ENCODE data around the gene C2orf81. TPM values are rescaled to one million over a fixed set of nuclear protein-coding genes. Genes with fewer than 3 reads are reported as not detected.
"Not testable (repeated sequence)": the region's sequence is repeated elsewhere in the genome, so short reads cannot be mapped to it uniquely, and the experiment has no call there.

C2orf81 gene
- total RNA-seq (1 to 10 TPM in 5 of 10 donors, under 1 TPM in 5; 0.52 to 1.7 (median 0.99) TPM), polyA plus RNA-seq (1 to 10 TPM; 1.2 to 1.3 TPM)
- long read RNA-seq, donor 1, result 0 reads
- long read RNA-seq, donor 2, partial matches to known transcripts, result 0 of 1 reads
- long read RNA-seq, donor 2, other reads (novel, unspliced or antisense), result 0 of 1 reads
- long read RNA-seq, donor 3, partial matches to known transcripts, result 0 of 1 reads
- long read RNA-seq, donor 3, other reads (novel, unspliced or antisense), result 0 of 1 reads

DNA sequence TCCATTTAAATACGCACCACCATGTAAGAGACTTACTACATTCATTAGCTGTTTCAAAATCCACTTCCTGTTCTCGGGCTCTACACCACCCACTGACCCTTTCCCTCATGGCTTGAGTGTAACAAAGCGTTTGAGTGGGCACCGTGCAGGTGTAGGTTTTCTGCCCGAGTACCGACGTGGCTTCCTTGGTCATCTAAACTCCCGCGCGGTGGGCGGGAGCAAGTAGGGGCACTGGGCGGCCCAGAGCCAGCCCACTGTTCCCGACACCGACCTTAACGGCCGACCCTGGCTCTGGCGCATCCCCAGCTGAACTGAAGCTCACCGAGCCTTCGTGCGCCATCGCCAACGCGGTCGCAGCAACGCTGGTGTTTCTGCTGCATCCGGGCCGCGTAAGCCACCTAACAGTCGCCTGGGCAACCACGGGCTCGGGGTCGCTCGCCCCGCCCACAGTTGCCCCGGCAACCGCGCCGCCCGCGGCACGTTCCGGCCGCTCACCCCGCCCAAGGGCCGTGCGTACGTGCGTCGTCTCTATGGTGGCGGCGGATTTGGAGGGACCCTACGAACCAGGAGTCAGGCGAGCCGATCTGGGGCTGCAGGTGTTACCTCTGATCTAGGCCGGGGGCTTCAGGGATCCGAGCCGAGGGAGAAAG is at the start of gene C2orf81, which contains the start of gene WDR54:
TSS of gene C2orf81 (minus strand) at position 399 of the 650 bp plus-strand sequence. CDS start at position 340, 59 bp downstream.
TSS of gene WDR54 (plus strand) at position 510 of the 650 bp plus-strand sequence. CDS start 424 bp downstream, outside the sequence.
- Histone ChIP-seq H3K36me3 (peaks cover 0 to 20% (median 7%) of the 10 kb centered on the region in 9 donors), H3K4me3 (peak within 1 kb of the TSS; percentile 34 to 93 (median 68)), H3K4me1 (peaks cover 3 to 37% (median 27%) of the 10 kb centered on the region in 9 donors), H3K27ac (peak within 1 kb of the TSS in 9 of 10 donors; percentile 17 to 86 (median 55)), H3K9me3 (no peaks in the 10 kb centered on the region), H3K27me3 (peaks cover 0 to 5% (median 0%) of the 10 kb centered on the region in 7 donors)
- WGBS, 2 donors, result 0 to 1% methylated on average over 53 to 57 of the region's 57 CpGs
- peak; percentile 85 to 88 for DNase-seq
- no peak for TF ChIP-seq CTCF (IDR thresholded peaks at IDR 0.05)
- ATAC-seq, result peak; percentile 88 to 95 (median 90)
- intact Hi-C loops (cut with DNase I), result loop anchor here in 1 of 10 donors (2.0 kb wide), 1 partner anchor 17 kb away; no protein-coding TSS in a partner anchor

GRCh38 chr2:74470742-74471141 is 49.3 kb upstream of the C2orf81 start:
- H3K4me1 ChIP-seq, result peaks cover 5 to 41% (median 29%) of the 10 kb centered on the region in 9 donors
- H3K4me3 ChIP-seq, H3K27me3 ChIP-seq, ATAC-seq, H3K9me3 ChIP-seq, DNase-seq: not testable (repeated sequence)
- WGBS, 2 donors, result 95% methylated on average over 12 of the region's 12 CpGs
- peak overlapping the region in 1 of 10 donors; percentile 93 for H3K27ac ChIP-seq
- intact Hi-C loops (cut with DNase I), result loop anchor here in 1 of 10 donors (5.0 kb wide), 1 partner anchor 53 kb away; no protein-coding TSS in a partner anchor
- H3K36me3 ChIP-seq, result peaks cover 0 to 30% (median 13%) of the 10 kb centered on the region in 9 donors

DNA sequence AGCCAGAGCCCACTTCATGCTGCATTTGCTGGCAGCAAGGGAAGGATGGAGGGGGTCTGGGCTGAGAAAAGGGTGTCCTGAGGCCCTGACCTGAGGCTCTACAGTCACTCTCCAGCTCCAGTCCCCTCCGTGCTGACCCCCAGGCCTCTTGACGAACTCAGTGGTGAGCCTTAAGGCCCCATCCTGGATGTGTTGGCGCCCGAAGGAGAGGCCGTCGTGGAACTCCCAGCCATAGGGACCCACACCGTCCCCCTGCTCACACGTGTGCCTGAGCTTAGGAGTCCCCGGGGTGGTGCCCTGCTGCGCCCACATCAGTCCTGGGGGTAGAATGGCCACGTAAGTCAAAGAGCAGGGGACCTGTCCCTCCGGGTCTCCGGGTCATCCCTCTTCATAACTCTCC is 43.0 kb upstream of the C2orf81 start:
- Histone ChIP-seq H3K4me3 (peak overlapping the region; percentile 74 to 98 (median 92)), H3K27me3 (no peaks in the 10 kb centered on the region), H3K4me1 (peaks cover 0 to 27% (median 19%) of the 10 kb centered on the region in 9 donors), H3K9me3 (no peaks in the 10 kb centered on the region), H3K27ac (peak overlapping the region in 9 of 10 donors; percentile 82 to 92 (median 89)), H3K36me3 (peaks cover 0 to 29% (median 6%) of the 10 kb centered on the region in 9 donors)
- WGBS, 2 donors, result 6 to 7% methylated on average over 13 of the region's 13 CpGs
- no peak for TF ChIP-seq CTCF (IDR thresholded peaks at IDR 0.05)
- DNase-seq (no peak), ATAC-seq (peak in 4 of 8 donors; percentile 1 to 18 (median 8))
- intact Hi-C loops (cut with DNase I), result no loop called here

DNA sequence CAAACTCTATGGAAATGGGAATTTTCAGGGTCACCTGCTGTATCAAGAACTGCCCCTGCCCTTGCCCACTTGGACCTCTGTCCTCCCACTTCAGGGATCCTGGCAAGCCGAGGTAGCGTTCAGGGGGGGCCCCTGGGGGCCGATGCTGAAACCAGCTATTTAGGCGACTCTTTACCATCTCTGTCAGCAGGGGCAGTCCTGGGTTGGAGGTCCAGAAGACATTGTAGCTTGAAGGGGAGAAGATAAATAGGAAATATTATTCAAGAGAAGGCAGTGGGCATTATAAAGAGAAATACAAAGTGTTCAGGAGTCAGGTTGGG is 41.3 kb upstream of the C2orf81 start:
- H3K9me3 ChIP-seq, result no peaks in the 10 kb centered on the region
- peaks cover 2 to 34% (median 28%) of the 10 kb centered on the region in 9 donors for H3K4me1 ChIP-seq
- WGBS, 2 donors, result 87 to 88% methylated on average over 4 of the region's 4 CpGs
- ATAC-seq (no peak), DNase-seq (no peak)
- no peak overlapping the region for H3K4me3 ChIP-seq
- no peak for TF ChIP-seq CTCF (IDR thresholded peaks at IDR 0.05)
- intact Hi-C loops (cut with DNase I), result no loop called here
- H3K27ac ChIP-seq, result no peak overlapping the region
- peaks cover 0 to 29% (median 6%) of the 10 kb centered on the region in 9 donors for H3K36me3 ChIP-seq
- no peaks in the 10 kb centered on the region for H3K27me3 ChIP-seq

All from heart right ventricle (tissue), 16 donors.